Ovary (tissue), 9 donors: ENCODE measurements around the gene FHIP1B. TPM values are rescaled to one million over a fixed set of nuclear protein-coding genes. Genes with fewer than 3 reads are reported as not detected.

ENCODE experiments used
- DNase-seq, 5 donors: peaks; one replicate each; pipeline ENCODE4 v3.0.0-alpha.2; 2019 to 2020
- H3K27ac ChIP-seq, 2 donors: fragments of 200-600 bp; one replicate each; pipeline versions ENCODE4 v1.5.1 to v1.8.0; 2019 to 2022
- H3K27me3 ChIP-seq: fragments of 200-600 bp; one replicate; pipeline ENCODE4 v1.8.0; 2022
- H3K36me3 ChIP-seq: fragments of 200-600 bp; sonication (generic); one replicate; pipeline ENCODE4 v1.5.1; 2019
- H3K4me1 ChIP-seq: one replicate; pipeline ENCODE4 v1.8.1; 2013; ENCODE audit warnings: mild to moderate bottlenecking, moderate library complexity; ENCODE audit not compliant: insufficient read depth
- H3K4me3 ChIP-seq: fragments of 200-600 bp; sonication (generic); one replicate; pipeline ENCODE4 v1.5.1; 2017
- H3K9me3 ChIP-seq, 2 donors: fragments of 200-600 bp in 1 of 2; sonication (generic) in 1 of 2; one replicate each; pipeline versions ENCODE4 v1.5.1 to v1.8.1; 2013 to 2019; ENCODE audit warnings: mild to moderate bottlenecking in 1 of 2, moderate library complexity in 1 of 2
- EP300 ChIP-seq: sonication (generic); formaldehyde crosslinking; IDR thresholded peaks from one replicate; pipeline ENCODE4 v1.6.1; 2017; ENCODE audit warnings: antibody characterized with exemption
- POLR2A ChIP-seq: fragments of 450-650 bp; IDR thresholded peaks from one replicate; pipeline ENCODE4 v1.6.1; 2017; ENCODE audit warnings: antibody characterized with exemption, mild to moderate bottlenecking, moderate library complexity
- whole genome bisulfite sequencing, 3 donors: extraction: QIAGEN DNeasy Blood & Tissue Kit in 1 of 3; methylation state at CpG; one replicate each; pipeline versions ENCODE4 v1.1.5 to v1.1.7; 2013 to 2017; 5-methylcytosine and 5-hydroxymethylcytosine counted together
- intact Hi-C, 4 donors: fragments of 100-400 bp; cut with DNase I; formaldehyde crosslinking; loops; one replicate each; pipeline versions ENCODE4 v1.11.0 to v1.15.1; 2022 to 2023
- polyA plus RNA-seq, 2 donors: library from polyadenylated mRNA; stranded (reverse); fragments of 200-250 nt in 1 of 2; fragments of 350-450 nt in 1 of 2; fragmentation: Illumina TruSeq in 1 of 2; extraction: RNeasy Lipid Tissue Mini Kit (QIAGEN cat#74804) in 1 of 2; gene quantifications; one replicate each; pipeline ENCODE4 v1.2.3, GENCODE V29; 2013 to 2014
- total RNA-seq, 7 donors: library from RNA; depleted of rRNA in 2 of 7; stranded (reverse); fragments of >200 nt in 2 of 7; fragmentation: NEBNext Ultra II Directional in 3 of 7; extraction: Animal tissue kit (Norgen Biotek cat#: 25700) in 3 of 7; gene quantifications; one replicate each; pipeline versions ENCODE4 v1.1.0 to v1.2.4, GENCODE V29; 2016 to 2023
- TF ChIP-seq, protein P1 (sequence below), 3 donors: fragments of 450-650 bp in 2 of 3; fragments of 200-600 bp in 1 of 3; IDR thresholded peaks; one replicate each; pipeline versions ENCODE4 v1.5.1 to v1.8.0; 2016 to 2022; ENCODE audit warnings: antibody characterized with exemption in 3 of 3, mild to moderate bottlenecking in 1 of 3
- donor health status: DM: no; HTN: no; CAD: no; lungs with moderate emphysema.
- donor health status: DM: no; HTN: no; CAD: no.
- donor health status: Bipolar disorder and iron deficiency.
- donor health status: DM: yes; HTN: yes; CAD: no.
- donor health status: DM: no; HTN: no; CAD: no.
- donor health status: DM: yes; HTN: yes; CAD: no.

FHIP1B gene
- total and polyA plus RNA-seq, 9 donors = 15.9 to 59.1 (median 35.7) TPM

DNA sequence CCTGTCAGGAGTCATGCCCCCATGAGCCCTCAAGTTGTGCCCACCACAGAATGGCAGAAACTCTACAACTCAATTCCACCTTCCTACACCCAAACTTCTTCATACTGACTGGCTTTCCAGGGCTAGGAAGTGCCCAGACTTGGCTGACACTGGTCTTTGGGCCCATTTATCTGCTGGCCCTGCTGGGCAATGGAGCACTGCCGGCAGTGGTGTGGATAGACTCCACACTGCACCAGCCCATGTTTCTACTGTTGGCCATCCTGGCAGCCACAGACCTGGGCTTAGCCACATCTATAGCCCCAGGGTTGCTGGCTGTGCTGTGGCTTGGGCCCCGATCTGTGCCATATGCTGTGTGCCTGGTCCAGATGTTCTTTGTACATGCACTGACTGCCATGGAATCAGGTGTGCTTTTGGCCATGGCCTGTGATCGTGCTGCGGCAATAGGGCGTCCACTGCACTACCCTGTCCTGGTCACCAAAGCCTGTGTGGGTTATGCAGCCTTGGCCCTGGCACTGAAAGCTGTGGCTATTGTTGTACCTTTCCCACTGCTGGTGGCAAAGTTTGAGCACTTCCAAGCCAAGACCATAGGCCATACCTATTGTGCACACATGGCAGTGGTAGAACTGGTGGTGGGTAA is 35.1 kb downstream of the FHIP1B start, which contains the start of gene OR52W1:
TSS of gene OR52W1 (plus strand) at position 51 of the 637 bp plus-strand sequence. CDS start at position 51, 0 bp downstream.
- 98 to 100% (median 99%) methylated on average over 5 of the region's 5 CpGs for WGBS, 3 donors
- H3K27me3 ChIP-seq = no peaks in the 10 kb centered on the region
- no peak for DNase-seq
- no peak within 1 kb of the TSS for H3K4me3 ChIP-seq
- H3K4me1 ChIP-seq = no peaks in the 10 kb centered on the region
- intact Hi-C loops = no loop called here
- H3K36me3 ChIP-seq = no peaks in the 10 kb centered on the region
- TF ChIP-seq POLR2A = no peak
- TF ChIP-seq, protein P1, sequence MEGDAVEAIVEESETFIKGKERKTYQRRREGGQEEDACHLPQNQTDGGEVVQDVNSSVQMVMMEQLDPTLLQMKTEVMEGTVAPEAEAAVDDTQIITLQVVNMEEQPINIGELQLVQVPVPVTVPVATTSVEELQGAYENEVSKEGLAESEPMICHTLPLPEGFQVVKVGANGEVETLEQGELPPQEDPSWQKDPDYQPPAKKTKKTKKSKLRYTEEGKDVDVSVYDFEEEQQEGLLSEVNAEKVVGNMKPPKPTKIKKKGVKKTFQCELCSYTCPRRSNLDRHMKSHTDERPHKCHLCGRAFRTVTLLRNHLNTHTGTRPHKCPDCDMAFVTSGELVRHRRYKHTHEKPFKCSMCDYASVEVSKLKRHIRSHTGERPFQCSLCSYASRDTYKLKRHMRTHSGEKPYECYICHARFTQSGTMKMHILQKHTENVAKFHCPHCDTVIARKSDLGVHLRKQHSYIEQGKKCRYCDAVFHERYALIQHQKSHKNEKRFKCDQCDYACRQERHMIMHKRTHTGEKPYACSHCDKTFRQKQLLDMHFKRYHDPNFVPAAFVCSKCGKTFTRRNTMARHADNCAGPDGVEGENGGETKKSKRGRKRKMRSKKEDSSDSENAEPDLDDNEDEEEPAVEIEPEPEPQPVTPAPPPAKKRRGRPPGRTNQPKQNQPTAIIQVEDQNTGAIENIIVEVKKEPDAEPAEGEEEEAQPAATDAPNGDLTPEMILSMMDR (IDR thresholded peaks at IDR 0.05) = no peak
- TF ChIP-seq EP300 = no peak
- no peaks in the 10 kb centered on the region for H3K9me3 ChIP-seq
- no peak within 1 kb of the TSS for H3K27ac ChIP-seq

DNA sequence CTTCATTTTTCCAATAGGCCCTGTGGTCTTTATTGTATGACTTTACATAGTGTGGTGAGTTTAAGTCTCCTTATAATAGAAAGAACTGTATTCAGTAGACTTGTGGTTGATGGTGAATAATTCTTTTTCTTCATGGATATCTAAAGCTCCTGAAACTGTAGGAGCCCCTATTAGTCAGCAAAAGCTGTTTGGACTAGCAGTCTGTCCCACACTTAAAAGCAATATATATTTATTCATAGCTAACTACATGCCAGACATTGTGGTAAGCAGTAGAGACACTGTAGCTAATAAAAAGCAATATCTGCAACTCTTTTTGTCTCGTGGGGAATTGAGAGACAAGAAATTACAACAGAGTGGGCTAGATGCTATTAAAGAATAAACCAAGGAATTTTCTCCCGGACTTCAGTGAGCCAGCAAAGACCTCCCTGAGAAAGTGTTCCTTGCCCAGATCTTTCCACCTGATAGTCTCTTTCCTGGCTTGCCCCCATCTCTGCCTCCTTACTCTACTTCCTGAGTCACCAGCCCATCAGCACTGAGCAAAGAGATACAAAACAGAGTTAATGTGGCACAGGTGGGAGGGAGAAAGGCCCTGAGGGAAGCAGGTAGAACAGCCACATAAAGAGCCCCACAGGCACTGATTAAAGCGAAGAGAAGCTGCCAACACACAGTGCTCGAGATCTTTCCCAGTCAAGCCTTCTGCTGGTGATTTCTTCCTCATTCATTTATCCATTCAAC is 36.8 kb downstream of the FHIP1B start:
- no peaks in the 10 kb centered on the region for H3K27me3 ChIP-seq
- no peak overlapping the region for H3K27ac ChIP-seq
- no peaks in the 10 kb centered on the region for H3K36me3 ChIP-seq
- no peaks in the 10 kb centered on the region for H3K4me1 ChIP-seq
- TF ChIP-seq, protein P1 (IDR thresholded peaks at IDR 0.05) = no peak
- TF ChIP-seq POLR2A = no peak
- H3K4me3 ChIP-seq = no peak overlapping the region
- intact Hi-C loops = loop anchor here in 1 of 4 donors (2.0 kb wide), 1 partner anchor 35 kb away; no protein-coding TSS in a partner anchor
- 73 to 82% (median 78%) methylated on average over 4 of the region's 4 CpGs for WGBS, 3 donors
- no peaks in the 10 kb centered on the region for H3K9me3 ChIP-seq
- no peak for DNase-seq

DNA sequence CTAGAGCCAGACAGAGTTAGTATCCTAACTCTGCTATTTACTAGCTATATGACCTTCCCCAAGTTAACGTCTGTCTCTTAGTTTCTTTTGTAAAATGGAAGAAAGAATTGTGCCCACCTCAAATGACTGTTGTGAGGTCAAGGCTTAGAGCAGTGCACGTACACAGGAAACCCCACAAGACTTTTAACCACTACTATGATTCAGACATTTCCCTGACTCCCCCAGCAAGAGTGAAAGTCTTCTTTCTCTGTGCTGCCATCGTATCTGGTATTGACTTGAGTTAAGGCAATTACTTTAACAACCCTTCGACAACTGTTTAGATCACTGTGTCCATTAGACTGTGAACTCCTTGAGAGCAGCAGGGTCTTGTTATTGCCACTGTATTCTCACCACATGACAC is 38.0 kb downstream of the FHIP1B start:
- 42 to 46% (median 45%) methylated on average over 4 of the region's 4 CpGs for WGBS, 3 donors
- Histone ChIP-seq H3K4me1 (no peaks in the 10 kb centered on the region), H3K9me3 (no peaks in the 10 kb centered on the region), H3K36me3 (no peaks in the 10 kb centered on the region), H3K4me3 (no peak overlapping the region), H3K27ac (no peak overlapping the region), H3K27me3 (no peaks in the 10 kb centered on the region)
- intact Hi-C loops = loop anchor here in 1 of 4 donors (2.0 kb wide), 1 partner anchor 34 kb away; no protein-coding TSS in a partner anchor
- TF ChIP-seq POLR2A = no peak
- TF ChIP-seq EP300 = no peak
- TF ChIP-seq, protein P1 (IDR thresholded peaks at IDR 0.05) = no peak
- no peak for DNase-seq

DNA sequence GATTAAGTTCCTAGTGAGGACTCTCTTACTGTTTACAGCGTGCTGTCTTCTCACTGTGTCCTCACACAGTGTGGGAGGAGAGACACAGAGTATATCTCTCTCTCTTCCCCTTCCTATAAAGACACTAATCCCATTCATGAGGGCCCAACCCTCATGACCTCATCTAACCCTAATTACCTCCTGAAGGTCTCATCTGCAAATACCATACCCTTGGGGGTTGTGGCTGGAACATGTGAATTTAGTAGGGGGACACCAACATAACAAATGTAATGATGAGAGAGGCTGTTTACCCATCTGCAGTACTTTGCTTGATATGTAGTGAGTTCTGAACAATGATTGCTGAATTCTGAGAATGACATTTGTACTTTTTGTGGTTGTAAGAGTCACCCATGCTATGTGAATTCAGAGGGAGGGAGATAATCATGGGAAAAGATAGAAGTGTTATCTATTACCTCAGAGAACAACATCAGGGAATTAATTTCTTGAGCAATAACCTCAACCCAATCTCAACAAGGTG is 40.3 kb downstream of the FHIP1B start:
- Histone ChIP-seq H3K27ac (no peak overlapping the region), H3K4me3 (no peak overlapping the region), H3K27me3 (no peaks in the 10 kb centered on the region), H3K36me3 (no peaks in the 10 kb centered on the region), H3K9me3 (no peaks in the 10 kb centered on the region), H3K4me1 (no peaks in the 10 kb centered on the region)
- no peak for DNase-seq
- TF ChIP-seq EP300 (no peak), POLR2A (no peak)
- TF ChIP-seq, protein P1 (IDR thresholded peaks at IDR 0.05) = no peak
- intact Hi-C loops = loop anchor here in 1 of 4 donors (5.0 kb wide), 1 partner anchor 48 kb away; no protein-coding TSS in a partner anchor
- 4 to 23% (median 7%) methylated on average over 1 of the region's 1 CpG for WGBS, 3 donors
